Liver (tissue), 3 donors: ENCODE results near the gene SHC2.

Experiments used
- CTCF ChIP-seq: fragments of 150-350 bp; IDR thresholded peaks from 2 replicates; pipeline ENCODE4 v1.5.1; 2017; ENCODE audit warnings: improper control_type of control experiment, low read depth, low read length; ENCODE audit not compliant: missing input control
- EGR1 ChIP-seq, 2 donors: IDR thresholded peaks; 2 replicates each; pipeline ENCODE4 v1.6.1; 2016 to 2018; ENCODE audit warnings: antibody characterized with exemption in 2 of 2, low read depth in 2 of 2
- GABPA ChIP-seq, 2 donors: IDR thresholded peaks in 1 of 2; conservative IDR thresholded peaks in 1 of 2; 2 replicates each; pipeline ENCODE4 v1.6.1; 2016; ENCODE audit warnings: antibody characterized with exemption in 2 of 2, mild to moderate bottlenecking in 1 of 2, moderate library complexity in 1 of 2
- MAX ChIP-seq: IDR thresholded peaks from 2 replicates; pipeline ENCODE4 v1.6.1; 2016; ENCODE audit warnings: antibody characterized with exemption
- RAD21 ChIP-seq, 2 donors: IDR thresholded peaks; 2 replicates each; pipeline ENCODE4 v1.6.1; 2016; ENCODE audit warnings: antibody characterized with exemption in 2 of 2, mild to moderate bottlenecking in 2 of 2
- REST ChIP-seq: IDR thresholded peaks from 2 replicates; pipeline ENCODE4 v1.6.1; 2016; ENCODE audit warnings: antibody characterized with exemption, mild to moderate bottlenecking
- SP1 ChIP-seq: IDR thresholded peaks from 2 replicates; pipeline ENCODE4 v1.6.1; 2018; ENCODE audit warnings: antibody characterized with exemption, mild to moderate bottlenecking
- TAF1 ChIP-seq: conservative IDR thresholded peaks from 2 replicates; pipeline ENCODE4 v1.6.1; 2016; ENCODE audit warnings: antibody characterized with exemption, mild to moderate bottlenecking
- YY1 ChIP-seq: IDR thresholded peaks from 2 replicates; pipeline ENCODE4 v1.6.1; 2016; ENCODE audit warnings: antibody characterized with exemption, mild to moderate bottlenecking
- ZBTB33 ChIP-seq: IDR thresholded peaks from 2 replicates; pipeline ENCODE4 v1.6.1; 2016; ENCODE audit warnings: antibody characterized with exemption
- donor health status: healthy.
- donor health status: healthy.

- TF ChIP-seq TAF1 (no peak), CTCF (no peak), SP1 (no peak), EGR1 (IDR thresholded peaks at IDR 0.05; ENCODE audit: low read depth in 2 of 2) (no peak), MAX (no peak), YY1 (no peak), REST (no peak), ZBTB33 (no peak), RAD21 (IDR thresholded peaks at IDR 0.05) (no peak), GABPA (IDR thresholded peaks at IDR 0.05 in 1 of 2, conservative IDR thresholded peaks at IDR 0.05 in 1 of 2) (no peak)
Observed at GRCh38 chr19:455031-455705, 5.7 kb downstream of the SHC2 start.
